Stimulated activated CD8-positive, alpha-beta memory T cell treated with anti-CD3 and anti-CD28 coated beads, Interleukin-4, amount 100 ng/mL, for 4 hours (primary cell): Measurements from ENCODE around the gene DYNC2LI1.

Source experiments
- DNase-seq, 2 donors: peaks; one replicate each; pipeline ENCODE4 v3.0.0-alpha.2; 2020; ENCODE audit warnings: low read depth in 2 of 2, low spot score in 1 of 2

DYNC2LI1 gene

GRCh38 chr2:43842866-43843226 lies 69.0 kb downstream of the DYNC2LI1 start:
- DNase-seq = no peak

GRCh38 chr2:43845181-43845580 lies 71.3 kb downstream of the DYNC2LI1 start:
- no peak for DNase-seq

- no peak for DNase-seq
These were observed 72.4 kb downstream of the DYNC2LI1 start for GRCh38 chr2:43846140-43846793.

- DNase-seq = no peak
These were observed 74.4 kb downstream of the DYNC2LI1 start for GRCh38 chr2:43848214-43848613.

GRCh38 chr2:43851011-43851980 lies 77.5 kb downstream of the DYNC2LI1 start:
- DNase-seq = no peak

- no peak for DNase-seq
These were observed 78.4 kb downstream of the DYNC2LI1 start for GRCh38 chr2:43852196-43852730.

- no peak for DNase-seq
These were observed 79.6 kb downstream of the DYNC2LI1 start for GRCh38 chr2:43853141-43854081.

GRCh38 chr2:43854671-43855070 lies 80.8 kb downstream of the DYNC2LI1 start:
- DNase-seq = no peak

GRCh38 chr2:43855292-43855691 lies 81.5 kb downstream of the DYNC2LI1 start:
- no peak for DNase-seq
